ENCODE data around the gene ZNF462.
"Not testable (repeated sequence)": the region's sequence is repeated elsewhere in the genome, so short reads cannot be mapped to it uniquely, and the experiment has no call there.

Gene ZNF462

GRCh38 chr9:106960258-106960657 lies 97.3 kb downstream of the ZNF462 start:
- no peak for FAIRE-seq
- DNase-seq (ENCODE audit: low spot score): no peak

- FAIRE-seq (no peak), DNase-seq (ENCODE audit: low spot score) (no peak)
These were observed 98.7 kb downstream of the ZNF462 start for GRCh38 chr9:106961623-106962022.

- DNase-seq (ENCODE audit: low spot score) (no peak), FAIRE-seq (no peak)
These were observed 99.2 kb downstream of the ZNF462 start for GRCh38 chr9:106962122-106962521.

GRCh38 chr9:106962615-106963363 lies 99.8 kb downstream of the ZNF462 start:
- DNase-seq (ENCODE audit: low spot score) (no peak), FAIRE-seq (no peak)

GRCh38 chr9:106963684-106964083 lies 100.7 kb downstream of the ZNF462 start:
- FAIRE-seq (no peak), DNase-seq (ENCODE audit: low spot score) (no peak)

- FAIRE-seq (no peak), DNase-seq (ENCODE audit: low spot score) (no peak)
These were observed 101.4 kb downstream of the ZNF462 start for GRCh38 chr9:106964329-106964728.

GRCh38 chr9:106964822-106965525 lies 102.0 kb downstream of the ZNF462 start:
- FAIRE-seq (no peak), DNase-seq (ENCODE audit: low spot score) (no peak)

- FAIRE-seq (no peak), DNase-seq (ENCODE audit: low spot score) (no peak)
These were observed 103.5 kb downstream of the ZNF462 start for GRCh38 chr9:106966481-106966880.

- FAIRE-seq (no peak), DNase-seq (ENCODE audit: low spot score) (no peak)
These were observed 106.7 kb downstream of the ZNF462 start for GRCh38 chr9:106969696-106970095.

- FAIRE-seq (no peak), DNase-seq (ENCODE audit: low spot score) (no peak)
These were observed 107.4 kb downstream of the ZNF462 start for GRCh38 chr9:106970219-106970975.

- DNase-seq (ENCODE audit: low spot score): no peak
- no peak for FAIRE-seq
These were observed 108.1 kb downstream of the ZNF462 start for GRCh38 chr9:106970976-106971457.

GRCh38 chr9:106972082-106972481 lies 109.1 kb downstream of the ZNF462 start:
- no peak for DNase-seq (ENCODE audit: low spot score)
- FAIRE-seq: no peak

GRCh38 chr9:106974341-106974740 lies 111.4 kb downstream of the ZNF462 start:
- FAIRE-seq (no peak), DNase-seq (ENCODE audit: low spot score) (no peak)

- no peak for FAIRE-seq
- no peak for DNase-seq (ENCODE audit: low spot score)
These were observed 113.8 kb downstream of the ZNF462 start for GRCh38 chr9:106976772-106977171.

GRCh38 chr9:106980551-106981101 lies 117.7 kb downstream of the ZNF462 start:
- DNase-seq (ENCODE audit: low spot score) (peak; percentile 24), FAIRE-seq (no peak)

GRCh38 chr9:106981396-106982287 lies 118.7 kb downstream of the ZNF462 start:
- DNase-seq (ENCODE audit: low spot score): no peak
- FAIRE-seq: no peak

GRCh38 chr9:106982636-106983035 lies 119.7 kb downstream of the ZNF462 start:
- DNase-seq (ENCODE audit: low spot score): no peak
- FAIRE-seq: no peak

- no peak for FAIRE-seq
These were observed 120.4 kb downstream of the ZNF462 start for GRCh38 chr9:106983346-106983745.

GRCh38 chr9:106989904-106990303 lies 126.9 kb downstream of the ZNF462 start:
- not testable (repeated sequence) for FAIRE-seq; DNase-seq (ENCODE audit: low spot score)

More at GRCh38 chr9:106983346-106983745, 120.4 kb downstream of the ZNF462 start:
- DNase-seq (ENCODE audit: low spot score): no peak

- DNase-seq (ENCODE audit: low spot score) (no peak), FAIRE-seq (no peak)
These were observed 129.2 kb downstream of the ZNF462 start for GRCh38 chr9:106992186-106992585.

GRCh38 chr9:106993603-106994002 lies 130.6 kb downstream of the ZNF462 start:
- FAIRE-seq: no peak
- no peak for DNase-seq (ENCODE audit: low spot score)
